GM20000 (cell line): ENCODE data around the gene SKI.

Source experiments
- DNase-seq: peaks from one replicate; pipeline ENCODE4 v3.0.0; 2012; ENCODE audit warnings: low spot score
- TF ChIP-seq, protein P1 (sequence below): IDR thresholded peaks from 2 replicates; pipeline ENCODE4 v1.5.1; 2012; ENCODE audit warnings: mild to moderate bottlenecking, control low read depth; ENCODE audit errors: extremely low read depth, missing control alignments

SKI gene

DNA sequence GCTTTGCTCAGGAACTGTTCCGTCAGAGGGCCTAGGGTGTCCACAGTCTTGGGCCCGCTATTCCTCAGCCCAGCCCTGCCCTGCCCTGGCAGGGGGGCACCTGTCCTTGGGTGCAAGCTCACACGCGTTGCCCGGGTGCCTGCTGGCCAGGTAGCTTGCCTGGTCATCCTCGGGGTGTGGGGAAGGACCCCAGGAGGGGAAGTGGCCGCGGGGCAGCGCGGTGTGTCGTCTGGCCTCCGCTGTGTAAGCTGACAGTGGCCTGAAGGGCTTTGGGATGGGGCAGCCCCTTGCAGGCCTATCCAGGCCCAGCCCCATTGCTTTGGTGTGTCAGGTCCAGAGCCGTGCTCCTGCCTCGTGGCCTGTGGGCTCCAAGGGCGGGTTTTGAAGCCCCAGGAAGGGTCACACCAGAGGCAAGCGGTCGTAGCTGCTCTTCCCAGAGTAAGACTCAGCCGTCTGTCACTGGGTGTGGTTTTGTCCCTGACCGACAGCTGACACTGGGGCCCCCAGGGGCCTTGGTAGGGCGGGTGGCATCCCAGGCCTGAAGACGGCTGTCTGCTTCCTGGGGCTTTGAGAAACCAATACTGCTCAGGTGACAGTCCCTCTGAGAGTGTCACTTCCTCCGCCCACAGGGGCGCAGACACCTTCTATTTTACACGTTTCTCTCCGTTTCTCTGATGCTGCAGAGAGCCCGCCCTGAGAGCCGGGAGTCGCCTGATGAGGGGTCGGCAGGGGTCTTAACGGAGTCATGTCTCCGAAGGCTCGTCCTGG is 72.1 kb downstream of the SKI start:
- TF ChIP-seq, protein P1, sequence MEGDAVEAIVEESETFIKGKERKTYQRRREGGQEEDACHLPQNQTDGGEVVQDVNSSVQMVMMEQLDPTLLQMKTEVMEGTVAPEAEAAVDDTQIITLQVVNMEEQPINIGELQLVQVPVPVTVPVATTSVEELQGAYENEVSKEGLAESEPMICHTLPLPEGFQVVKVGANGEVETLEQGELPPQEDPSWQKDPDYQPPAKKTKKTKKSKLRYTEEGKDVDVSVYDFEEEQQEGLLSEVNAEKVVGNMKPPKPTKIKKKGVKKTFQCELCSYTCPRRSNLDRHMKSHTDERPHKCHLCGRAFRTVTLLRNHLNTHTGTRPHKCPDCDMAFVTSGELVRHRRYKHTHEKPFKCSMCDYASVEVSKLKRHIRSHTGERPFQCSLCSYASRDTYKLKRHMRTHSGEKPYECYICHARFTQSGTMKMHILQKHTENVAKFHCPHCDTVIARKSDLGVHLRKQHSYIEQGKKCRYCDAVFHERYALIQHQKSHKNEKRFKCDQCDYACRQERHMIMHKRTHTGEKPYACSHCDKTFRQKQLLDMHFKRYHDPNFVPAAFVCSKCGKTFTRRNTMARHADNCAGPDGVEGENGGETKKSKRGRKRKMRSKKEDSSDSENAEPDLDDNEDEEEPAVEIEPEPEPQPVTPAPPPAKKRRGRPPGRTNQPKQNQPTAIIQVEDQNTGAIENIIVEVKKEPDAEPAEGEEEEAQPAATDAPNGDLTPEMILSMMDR, result no peak
- DNase-seq, result peak; percentile 94

DNA sequence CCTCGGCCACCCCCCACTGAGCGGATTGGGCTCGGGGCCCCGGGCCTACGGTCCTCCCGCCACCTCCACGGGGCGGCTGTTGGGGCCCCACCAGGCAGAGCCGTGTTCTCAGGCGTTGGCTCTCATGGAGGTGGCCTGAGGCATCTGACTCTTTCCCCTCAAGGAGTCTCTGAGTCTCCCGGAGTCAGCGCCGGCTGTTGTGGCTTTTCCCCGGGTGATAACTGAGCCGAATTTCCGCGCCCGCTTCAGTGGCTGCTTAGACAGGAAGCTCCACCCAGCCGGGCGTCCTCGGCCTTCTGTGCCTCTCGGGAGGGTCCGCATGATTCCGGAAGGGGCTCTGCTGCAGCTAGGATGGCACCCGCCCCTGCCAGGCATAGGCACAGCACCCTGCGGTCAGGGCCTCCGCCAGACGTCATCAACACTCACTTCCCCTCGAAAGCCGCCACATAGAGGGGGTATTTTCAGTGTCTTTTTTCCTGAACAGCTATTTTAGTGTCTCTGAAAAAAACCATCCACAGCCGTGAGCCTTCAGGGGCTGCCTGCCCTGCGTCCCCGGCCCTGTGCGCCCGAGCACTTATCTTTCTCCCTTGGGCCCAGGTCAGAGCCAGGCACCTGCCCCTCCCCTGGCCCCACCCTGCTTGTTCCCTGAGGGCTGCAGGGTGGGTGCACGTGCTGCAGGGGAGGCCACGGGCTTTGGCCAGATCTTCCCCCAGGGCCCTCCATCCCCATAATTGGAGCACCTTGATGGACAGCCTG is 72.9 kb downstream of the SKI start:
- DNase-seq, result peak; percentile 86
- TF ChIP-seq, protein P1, result no peak

DNA sequence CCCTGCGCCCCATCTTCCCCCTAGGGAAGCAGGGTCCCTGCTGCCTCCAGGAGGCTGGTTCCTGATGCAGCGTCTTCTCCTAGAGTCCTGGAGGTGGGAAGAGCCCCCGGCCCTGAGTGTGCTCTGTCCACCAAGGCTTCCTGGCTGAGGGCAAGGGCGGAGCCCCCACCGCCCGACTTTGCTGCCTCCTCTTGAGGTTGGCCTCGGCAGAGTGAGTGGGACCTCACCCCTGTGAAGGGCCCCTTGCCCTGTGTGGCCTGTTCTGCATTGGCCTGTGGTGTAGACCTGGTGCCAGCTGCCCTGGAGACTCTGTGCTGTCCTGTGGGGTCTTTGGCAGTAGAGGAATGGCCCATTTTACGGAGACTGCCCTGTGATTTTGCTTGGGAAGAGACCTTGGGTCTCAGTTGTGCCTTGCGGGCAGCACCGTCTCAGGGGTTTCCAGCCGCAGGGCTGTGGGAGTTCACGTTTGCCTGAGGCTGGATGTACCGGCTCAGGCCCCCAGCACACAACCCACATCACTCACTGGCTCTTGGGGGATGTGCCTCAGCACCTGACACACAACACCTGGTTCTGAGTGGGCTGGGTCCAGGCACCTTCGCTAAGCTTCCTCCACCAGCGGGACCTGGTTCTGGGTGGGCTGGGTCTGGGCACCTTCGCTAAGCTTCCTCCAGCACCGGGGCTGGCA is 73.6 kb downstream of the SKI start:
- no peak for DNase-seq
- TF ChIP-seq, protein P1, result no peak

DNA sequence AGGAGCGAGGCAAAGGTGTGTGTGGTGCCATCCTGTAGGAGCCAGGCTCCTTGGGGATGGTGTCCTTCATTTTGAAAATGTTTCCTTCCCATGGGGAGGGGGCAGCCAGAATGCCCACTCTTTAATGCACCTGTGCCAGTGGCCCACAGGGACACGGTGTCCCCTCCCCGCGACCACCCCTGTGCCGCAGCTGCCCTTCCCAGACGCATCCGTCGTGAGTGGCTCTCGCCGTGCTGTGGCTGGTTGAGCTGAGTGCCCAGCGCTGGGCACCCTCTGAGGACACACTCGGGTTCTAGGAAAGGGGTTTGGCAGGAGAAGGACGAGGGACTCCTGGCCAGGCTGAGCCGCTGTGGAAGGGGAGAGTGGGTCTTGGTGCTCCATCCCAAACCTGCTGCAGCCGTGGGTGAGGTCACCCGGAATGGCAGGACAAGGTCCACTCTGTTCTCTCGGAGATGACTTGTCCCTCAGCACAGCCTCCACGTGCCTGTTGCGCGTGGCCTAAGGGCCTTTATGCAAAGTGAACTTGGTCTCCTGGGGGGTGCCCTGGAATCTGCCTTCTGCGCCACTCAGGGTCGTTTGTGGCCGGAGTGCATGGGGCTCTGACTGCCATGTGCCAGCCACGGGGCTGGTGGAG is 74.3 kb downstream of the SKI start:
- no peak for DNase-seq
- TF ChIP-seq, protein P1, result no peak

DNA sequence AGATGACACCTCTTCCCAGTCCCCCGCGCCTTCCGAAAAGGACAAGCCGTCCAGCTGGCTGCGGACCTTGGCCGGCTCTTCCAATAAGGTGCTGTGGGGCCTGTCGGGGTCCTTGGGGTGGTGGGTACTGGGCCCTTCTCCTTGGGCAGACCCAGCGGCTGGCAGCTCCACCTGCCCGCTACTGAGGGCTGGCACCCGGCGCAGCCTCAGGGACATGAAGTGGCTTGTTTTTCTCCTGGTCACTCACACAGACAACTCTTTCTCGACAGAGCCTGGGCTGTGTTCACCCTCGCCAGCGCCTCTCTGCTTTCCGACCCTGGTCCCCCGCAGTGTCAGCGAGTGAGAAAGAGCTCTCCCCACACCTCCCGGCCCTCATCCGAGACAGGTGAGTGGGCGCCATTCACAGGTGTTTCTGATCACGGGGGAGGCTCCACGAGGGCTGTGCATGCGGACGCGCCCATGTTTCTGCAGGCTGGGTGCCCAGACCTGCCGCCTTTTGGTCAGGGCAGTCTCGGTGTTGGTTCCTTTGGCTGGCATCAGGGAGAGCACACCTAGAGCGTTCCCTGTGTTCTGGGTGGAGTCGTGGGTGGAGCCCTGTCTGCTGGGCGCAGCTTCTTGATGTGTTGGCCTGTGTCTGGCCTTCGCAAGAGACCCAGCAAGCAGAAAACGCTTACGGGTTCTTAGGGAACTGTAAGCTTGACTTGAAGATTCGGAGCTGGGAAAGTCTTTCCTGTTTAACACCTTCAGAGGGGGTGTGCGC is 75.1 kb downstream of the SKI start:
- DNase-seq, result no peak
- TF ChIP-seq, protein P1, result no peak

DNA sequence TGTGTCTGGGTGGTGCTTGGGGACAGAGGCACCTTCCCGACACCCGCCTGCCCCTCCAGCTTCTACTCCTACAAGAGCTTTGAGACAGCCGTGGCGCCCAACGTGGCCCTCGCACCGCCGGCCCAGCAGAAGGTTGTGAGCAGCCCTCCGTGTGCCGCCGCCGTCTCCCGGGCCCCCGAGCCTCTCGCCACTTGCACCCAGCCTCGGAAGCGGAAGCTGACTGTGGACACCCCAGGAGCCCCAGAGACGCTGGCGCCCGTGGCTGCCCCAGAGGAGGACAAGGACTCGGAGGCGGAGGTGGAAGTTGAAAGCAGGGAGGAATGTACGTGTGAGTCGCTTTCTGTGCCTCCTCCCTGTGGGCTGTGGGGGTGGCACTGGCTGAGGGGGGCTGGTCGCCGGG is 75.7 kb downstream of the SKI start:
- TF ChIP-seq, protein P1, result no peak
- no peak for DNase-seq
